ENCODE data around the gene CRTAC1. TPM values are rescaled to one million over a fixed set of nuclear protein-coding genes. Genes with fewer than 3 reads are reported as not detected.

Gene CRTAC1
- polyA plus RNA-seq, 2 of the 4 experiments (the other 2 are of a cell fraction) = 0.32 to 0.39 TPM

DNA sequence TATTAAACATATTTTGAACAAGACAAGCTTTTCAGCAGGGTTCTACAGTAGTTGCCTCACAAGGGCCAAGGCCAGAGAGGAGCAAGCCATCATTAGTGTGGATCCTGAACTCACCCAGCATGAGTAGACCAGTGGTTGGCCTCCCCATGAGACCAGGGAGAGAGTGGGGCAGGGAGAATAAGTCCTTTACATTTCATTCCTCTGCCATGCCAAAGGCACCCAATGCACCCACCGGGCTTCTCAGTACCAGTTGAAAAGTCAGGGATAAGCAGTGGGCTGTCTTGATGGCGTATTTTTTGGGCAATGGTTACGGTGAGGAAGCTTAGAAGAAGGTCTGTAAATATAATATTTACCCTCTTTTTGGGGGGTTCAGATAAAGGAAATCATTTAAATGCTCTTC, 16.6 kb downstream of the CRTAC1 start (continued):
- TF ChIP-seq, protein P1, sequence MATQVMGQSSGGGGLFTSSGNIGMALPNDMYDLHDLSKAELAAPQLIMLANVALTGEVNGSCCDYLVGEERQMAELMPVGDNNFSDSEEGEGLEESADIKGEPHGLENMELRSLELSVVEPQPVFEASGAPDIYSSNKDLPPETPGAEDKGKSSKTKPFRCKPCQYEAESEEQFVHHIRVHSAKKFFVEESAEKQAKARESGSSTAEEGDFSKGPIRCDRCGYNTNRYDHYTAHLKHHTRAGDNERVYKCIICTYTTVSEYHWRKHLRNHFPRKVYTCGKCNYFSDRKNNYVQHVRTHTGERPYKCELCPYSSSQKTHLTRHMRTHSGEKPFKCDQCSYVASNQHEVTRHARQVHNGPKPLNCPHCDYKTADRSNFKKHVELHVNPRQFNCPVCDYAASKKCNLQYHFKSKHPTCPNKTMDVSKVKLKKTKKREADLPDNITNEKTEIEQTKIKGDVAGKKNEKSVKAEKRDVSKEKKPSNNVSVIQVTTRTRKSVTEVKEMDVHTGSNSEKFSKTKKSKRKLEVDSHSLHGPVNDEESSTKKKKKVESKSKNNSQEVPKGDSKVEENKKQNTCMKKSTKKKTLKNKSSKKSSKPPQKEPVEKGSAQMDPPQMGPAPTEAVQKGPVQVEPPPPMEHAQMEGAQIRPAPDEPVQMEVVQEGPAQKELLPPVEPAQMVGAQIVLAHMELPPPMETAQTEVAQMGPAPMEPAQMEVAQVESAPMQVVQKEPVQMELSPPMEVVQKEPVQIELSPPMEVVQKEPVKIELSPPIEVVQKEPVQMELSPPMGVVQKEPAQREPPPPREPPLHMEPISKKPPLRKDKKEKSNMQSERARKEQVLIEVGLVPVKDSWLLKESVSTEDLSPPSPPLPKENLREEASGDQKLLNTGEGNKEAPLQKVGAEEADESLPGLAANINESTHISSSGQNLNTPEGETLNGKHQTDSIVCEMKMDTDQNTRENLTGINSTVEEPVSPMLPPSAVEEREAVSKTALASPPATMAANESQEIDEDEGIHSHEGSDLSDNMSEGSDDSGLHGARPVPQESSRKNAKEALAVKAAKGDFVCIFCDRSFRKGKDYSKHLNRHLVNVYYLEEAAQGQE (IDR thresholded peaks at IDR 0.05) = no peak
- TF ChIP-seq FOSB (CRISPR knock-in tag; IDR thresholded peaks at IDR 0.05) (no peak), RFX5 (IDR thresholded peaks at IDR 0.05) (no peak), EP300 (IDR thresholded peaks at IDR 0.05) (no peak), RCOR1 (IDR thresholded peaks at IDR 0.05; ENCODE audit: low read depth, low read length) (no peak)
- TF ChIP-seq, protein P2, sequence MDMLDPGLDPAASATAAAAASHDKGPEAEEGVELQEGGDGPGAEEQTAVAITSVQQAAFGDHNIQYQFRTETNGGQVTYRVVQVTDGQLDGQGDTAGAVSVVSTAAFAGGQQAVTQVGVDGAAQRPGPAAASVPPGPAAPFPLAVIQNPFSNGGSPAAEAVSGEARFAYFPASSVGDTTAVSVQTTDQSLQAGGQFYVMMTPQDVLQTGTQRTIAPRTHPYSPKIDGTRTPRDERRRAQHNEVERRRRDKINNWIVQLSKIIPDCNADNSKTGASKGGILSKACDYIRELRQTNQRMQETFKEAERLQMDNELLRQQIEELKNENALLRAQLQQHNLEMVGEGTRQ (IDR thresholded peaks at IDR 0.05) = no peak

DNA sequence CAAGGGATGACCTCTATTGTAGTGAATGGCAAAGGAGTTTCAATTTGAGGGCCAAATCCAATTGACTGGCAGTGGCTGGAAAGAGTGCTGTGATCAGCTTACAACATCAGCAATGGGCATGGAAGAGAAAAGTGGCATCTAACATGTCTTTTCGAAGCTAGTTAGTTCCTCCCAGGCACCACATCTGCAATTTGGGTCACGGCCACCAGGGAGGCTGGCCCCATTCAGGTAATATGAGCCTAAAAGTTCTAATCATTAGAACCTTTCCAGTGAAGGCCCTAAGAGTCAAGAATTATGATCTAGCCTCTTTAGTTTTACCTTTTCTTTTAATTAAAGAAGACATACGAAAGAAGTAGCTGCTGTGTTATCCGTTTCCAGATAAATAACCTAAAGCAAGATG, 17.3 kb downstream of the CRTAC1 start:
- TF ChIP-seq, protein P2 (IDR thresholded peaks at IDR 0.05) = no peak
- TF ChIP-seq SREBF2 (IDR thresholded peaks at IDR 0.05) = no peak
- no peak for TF ChIP-seq FOSB (CRISPR knock-in tag; IDR thresholded peaks at IDR 0.05)
- no peak for TF ChIP-seq SMC3 (IDR thresholded peaks at IDR 0.05)
- TF ChIP-seq EHMT2 (IDR thresholded peaks at IDR 0.05; ENCODE audit: low read depth) = no peak
- TF ChIP-seq EP300 (IDR thresholded peaks at IDR 0.05) = no peak
- 11% methylated on average over 4 of the region's 4 CpGs for WGBS (ENCODE audit: missing lambda C conversion rate)
- Histone ChIP-seq H3K4me3 (no peak overlapping the region), H3K27ac (no peak overlapping the region), H3K4me2 (no peak overlapping the region), H3K4me1 (no peaks in the 10 kb centered on the region), H3K9me3 (no peaks in the 10 kb centered on the region)
- ATAC-seq = no peak
- ChIA-PET CTCF (interaction anchor here (1.1 to 4.9 kb wide), 4 partner anchors 12 to 28 kb away, joined by 3 to 24 read pairs (median 6); no protein-coding TSS in a partner anchor), POLR2A (no interaction called here)
- no peak for DNase-seq (ENCODE audit: low read depth in 1 of 2, low spot score in 1 of 2)
- FAIRE-seq = no peak

DNA sequence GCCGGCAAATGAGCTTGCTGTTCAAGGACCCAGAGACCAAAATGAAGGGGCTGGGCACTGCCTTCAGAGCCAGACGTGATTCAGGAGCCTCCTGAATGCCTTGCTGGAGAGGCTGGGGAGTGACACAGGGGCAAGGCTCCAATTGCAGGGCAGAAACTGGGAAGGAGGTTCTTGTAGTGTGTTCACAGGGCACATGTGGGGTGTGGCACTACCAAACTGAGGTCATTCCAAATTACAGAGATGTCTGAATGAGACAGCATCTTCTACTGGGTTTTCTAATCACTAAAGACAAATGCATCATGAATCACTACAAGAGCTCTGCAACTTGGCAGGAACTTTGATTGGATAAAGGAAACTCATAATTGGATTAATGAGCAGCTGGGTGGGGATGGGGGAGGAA, 17.8 kb downstream of the CRTAC1 start:
- TF ChIP-seq, protein P3, sequence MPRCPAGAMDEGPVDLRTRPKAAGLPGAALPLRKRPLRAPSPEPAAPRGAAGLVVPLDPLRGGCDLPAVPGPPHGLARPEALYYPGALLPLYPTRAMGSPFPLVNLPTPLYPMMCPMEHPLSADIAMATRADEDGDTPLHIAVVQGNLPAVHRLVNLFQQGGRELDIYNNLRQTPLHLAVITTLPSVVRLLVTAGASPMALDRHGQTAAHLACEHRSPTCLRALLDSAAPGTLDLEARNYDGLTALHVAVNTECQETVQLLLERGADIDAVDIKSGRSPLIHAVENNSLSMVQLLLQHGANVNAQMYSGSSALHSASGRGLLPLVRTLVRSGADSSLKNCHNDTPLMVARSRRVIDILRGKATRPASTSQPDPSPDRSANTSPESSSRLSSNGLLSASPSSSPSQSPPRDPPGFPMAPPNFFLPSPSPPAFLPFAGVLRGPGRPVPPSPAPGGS (IDR thresholded peaks at IDR 0.05) = no peak
- no peak for TF ChIP-seq PHF8 (IDR thresholded peaks at IDR 0.05; ENCODE audit: borderline replicate concordance, low read depth)
- no peak for TF ChIP-seq CBX2 (IDR thresholded peaks at IDR 0.05; ENCODE audit: borderline replicate concordance, low read depth)
- TF ChIP-seq, protein P2 (IDR thresholded peaks at IDR 0.05) = no peak
- TF ChIP-seq, protein P4, sequence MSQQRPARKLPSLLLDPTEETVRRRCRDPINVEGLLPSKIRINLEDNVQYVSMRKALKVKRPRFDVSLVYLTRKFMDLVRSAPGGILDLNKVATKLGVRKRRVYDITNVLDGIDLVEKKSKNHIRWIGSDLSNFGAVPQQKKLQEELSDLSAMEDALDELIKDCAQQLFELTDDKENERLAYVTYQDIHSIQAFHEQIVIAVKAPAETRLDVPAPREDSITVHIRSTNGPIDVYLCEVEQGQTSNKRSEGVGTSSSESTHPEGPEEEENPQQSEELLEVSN (IDR thresholded peaks at IDR 0.05; ENCODE audit: borderline replicate concordance, low read depth) = no peak
- no peak for TF ChIP-seq MAZ (IDR thresholded peaks at IDR 0.05; ENCODE audit: borderline replicate concordance, low read depth, low read length)
- no peak for TF ChIP-seq RAD21 (conservative IDR thresholded peaks at IDR 0.05 in 1 of 2, IDR thresholded peaks at IDR 0.05 in 1 of 2)
- no peak for TF ChIP-seq NFE2L2 (conservative IDR thresholded peaks at IDR 0.05; ENCODE audit: low read length)
- TF ChIP-seq CEBPB (IDR thresholded peaks at IDR 0.05) = no peak
- no peak for TF ChIP-seq HOXB13 (CRISPR knock-in tag; IDR thresholded peaks at IDR 0.05; ENCODE audit: low read depth)
- TF ChIP-seq TFCP2L1 (CRISPR knock-in tag; IDR thresholded peaks at IDR 0.05) = no peak
- no peak for TF ChIP-seq FOSB (CRISPR knock-in tag; IDR thresholded peaks at IDR 0.05)
- TF ChIP-seq HEYL (CRISPR knock-in tag; IDR thresholded peaks at IDR 0.05) = no peak
- no peak for TF ChIP-seq EHMT2 (IDR thresholded peaks at IDR 0.05; ENCODE audit: low read depth)
- no peak for TF ChIP-seq EHF (CRISPR knock-in tag; IDR thresholded peaks at IDR 0.05)
- TF ChIP-seq ZC3H11A (IDR thresholded peaks at IDR 0.05) = no peak
- H3K4me1 ChIP-seq = no peaks in the 10 kb centered on the region
- ATAC-seq (no peak), DNase-seq (ENCODE audit: low read depth in 1 of 2, low spot score in 1 of 2) (no peak), FAIRE-seq (no peak)
- no peak overlapping the region for H3K4me3 ChIP-seq
- POLR2A ChIA-PET = no interaction called here
- no peaks in the 10 kb centered on the region for H3K9me3 ChIP-seq
- 23% methylated on average over 2 of the region's 2 CpGs for WGBS (ENCODE audit: missing lambda C conversion rate)
- no peak overlapping the region for H3K4me2 ChIP-seq
- H3K27ac ChIP-seq = no peak overlapping the region
- CTCF ChIA-PET = interaction anchor here (1.1 to 4.9 kb wide), 4 partner anchors 12 to 28 kb away, joined by 3 to 24 read pairs (median 6); no protein-coding TSS in a partner anchor

Measured in A549 (cell line).